HG02571 (cell line): ENCODE results near the gene IVD.
A peak's percentile ranks its signal among the peaks of the same experiment; 100 is the strongest.

Experiments used
- ATAC-seq: cut with Tn5 transposase; IDR thresholded peaks from one replicate; pipeline ENCODE4 v1.9.1; 2021; ENCODE audit warnings: mild to moderate bottlenecking, moderate library complexity; ENCODE audit not compliant: unreplicated experiment

IVD gene

DNA sequence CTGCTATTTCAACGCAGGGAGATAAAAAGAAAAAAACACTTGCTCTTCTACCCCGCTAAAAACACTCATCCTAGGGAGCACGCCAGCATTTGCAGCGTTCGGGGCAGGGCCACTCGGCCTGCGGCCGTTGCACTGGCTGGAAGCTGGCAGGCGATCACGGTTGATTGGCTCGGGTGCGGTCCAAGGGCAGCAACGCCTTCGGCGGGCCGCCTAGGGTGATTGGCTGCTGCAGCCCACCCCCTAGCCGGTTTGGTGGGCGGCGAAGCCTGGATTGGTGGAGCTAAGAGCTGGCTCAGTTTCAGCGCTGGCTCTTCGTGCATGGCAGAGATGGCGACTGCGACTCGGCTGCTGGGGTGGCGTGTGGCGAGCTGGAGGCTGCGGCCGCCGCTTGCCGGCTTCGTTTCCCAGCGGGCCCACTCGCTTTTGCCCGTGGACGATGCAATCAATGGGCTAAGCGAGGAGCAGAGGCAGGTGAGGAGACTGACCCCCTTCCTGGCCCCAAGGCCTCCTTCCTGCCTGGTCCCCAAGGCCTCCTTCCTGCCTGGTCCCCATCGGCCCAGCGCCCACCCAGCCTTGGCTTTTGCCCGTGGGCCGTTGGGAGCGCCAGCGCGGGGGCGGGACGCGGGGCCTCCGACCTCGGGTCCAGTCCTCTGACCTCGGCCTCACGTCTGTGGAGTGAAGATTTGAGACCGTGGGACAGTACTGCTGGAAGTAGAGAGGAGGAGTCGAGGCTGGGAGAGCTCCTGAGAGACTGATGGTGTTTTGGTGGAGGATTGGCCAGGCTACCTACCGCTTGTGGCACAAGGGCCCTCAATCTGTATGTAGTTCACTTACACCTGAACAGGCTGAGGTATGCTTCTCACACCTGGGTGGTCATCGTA is at the start of gene IVD:
TSS of gene IVD (plus strand) at position 295 of the 881 bp plus-strand sequence. CDS start at position 328, 33 bp downstream.
- ATAC-seq, result peak; percentile 68

DNA sequence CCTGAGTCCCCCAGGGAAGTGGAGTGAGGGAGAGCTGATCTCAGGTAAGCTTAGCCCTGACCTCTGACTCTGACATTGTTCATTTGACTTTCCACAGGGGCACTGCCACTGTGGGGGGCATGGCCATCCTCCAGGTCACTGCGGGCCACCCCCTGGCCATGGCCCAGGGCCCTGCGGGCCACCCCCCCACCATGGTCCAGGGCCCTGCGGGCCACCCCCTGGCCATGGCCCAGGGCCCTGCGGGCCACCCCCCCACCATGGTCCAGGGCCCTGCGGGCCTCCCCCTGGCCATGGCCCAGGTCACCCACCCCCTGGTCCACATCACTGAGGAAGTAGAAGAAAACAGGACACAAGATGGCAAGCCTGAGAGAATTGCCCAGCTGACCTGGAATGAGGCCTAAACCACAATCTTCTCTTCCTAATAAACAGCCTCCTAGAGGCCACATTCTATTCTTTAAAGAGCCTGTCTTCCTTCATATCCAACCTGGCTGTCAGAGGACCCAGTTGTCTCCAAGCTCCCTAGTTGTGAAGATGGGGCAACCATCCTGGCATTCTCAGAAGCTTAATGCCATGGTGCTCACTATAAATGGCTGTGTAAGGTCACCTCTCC is 49.5 kb upstream of the IVD start:
- no peak for ATAC-seq

GRCh38 chr15:40357246-40357645 is 48.3 kb upstream of the IVD start:
- no peak for ATAC-seq

DNA sequence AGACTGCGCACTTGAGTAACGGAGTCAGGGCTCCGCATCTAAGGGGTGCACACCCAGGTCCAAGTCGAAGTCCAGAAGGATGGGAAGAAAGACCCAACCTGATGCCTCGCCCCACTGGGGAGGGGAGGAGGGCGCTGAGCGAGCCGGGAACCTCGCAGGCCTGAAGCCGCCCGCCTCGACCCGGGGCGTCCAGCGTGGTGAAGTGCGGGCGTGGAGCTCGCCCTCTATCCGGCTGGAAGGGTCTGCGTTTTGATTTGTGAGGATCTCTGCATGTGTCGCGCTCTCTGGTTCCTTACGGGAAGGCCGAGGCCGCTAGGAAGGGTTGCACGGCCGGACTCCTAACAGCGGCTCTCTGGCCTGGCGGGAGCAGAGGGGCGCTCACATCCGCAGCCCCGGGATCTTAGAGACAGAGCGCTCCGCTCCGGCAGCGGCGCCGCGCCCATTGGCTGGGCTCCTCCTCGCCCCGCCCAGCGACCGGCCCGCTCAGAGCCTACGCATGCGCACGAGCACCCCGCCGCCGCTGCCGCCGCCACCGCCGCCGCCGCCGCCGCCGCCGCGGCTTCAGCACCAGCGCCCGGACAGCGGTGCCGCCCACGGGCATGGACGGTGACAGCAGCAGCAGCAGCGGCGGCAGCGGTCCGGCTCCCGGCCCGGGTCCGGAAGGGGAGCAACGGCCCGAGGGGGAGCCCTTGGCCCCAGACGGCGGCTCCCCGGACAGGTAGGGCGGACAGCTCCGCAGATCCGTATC is 47.7 kb upstream of the IVD start, which contains the start of gene DISP2:
TSS of gene DISP2 (plus strand) at position 497 of the 748 bp plus-strand sequence. CDS start at position 600, 103 bp downstream.
- peak; percentile 74 for ATAC-seq

GRCh38 chr15:40358471-40359353 is 46.9 kb upstream of the IVD start:
- no peak for ATAC-seq

DNA sequence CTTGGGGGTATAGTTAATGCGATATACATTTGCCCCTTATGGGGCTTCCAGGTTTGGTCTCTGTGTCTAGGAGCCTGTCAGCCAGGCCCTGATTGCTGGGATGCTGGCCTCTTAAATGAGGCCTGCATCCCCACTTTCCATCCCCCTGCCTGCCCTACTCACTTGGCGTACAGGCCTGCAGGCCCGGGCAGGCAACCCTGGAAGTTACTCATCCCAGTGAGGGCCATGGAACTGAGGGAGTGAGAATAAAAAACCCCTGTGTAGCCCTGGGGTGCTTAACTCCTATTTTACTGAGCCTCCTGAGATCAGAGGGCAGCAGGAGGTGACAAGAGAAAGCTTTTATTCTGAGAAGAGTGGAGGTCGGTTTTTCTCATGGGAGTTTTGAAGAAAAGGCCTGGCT is 45.6 kb upstream of the IVD start:
- ATAC-seq, result no peak

DNA sequence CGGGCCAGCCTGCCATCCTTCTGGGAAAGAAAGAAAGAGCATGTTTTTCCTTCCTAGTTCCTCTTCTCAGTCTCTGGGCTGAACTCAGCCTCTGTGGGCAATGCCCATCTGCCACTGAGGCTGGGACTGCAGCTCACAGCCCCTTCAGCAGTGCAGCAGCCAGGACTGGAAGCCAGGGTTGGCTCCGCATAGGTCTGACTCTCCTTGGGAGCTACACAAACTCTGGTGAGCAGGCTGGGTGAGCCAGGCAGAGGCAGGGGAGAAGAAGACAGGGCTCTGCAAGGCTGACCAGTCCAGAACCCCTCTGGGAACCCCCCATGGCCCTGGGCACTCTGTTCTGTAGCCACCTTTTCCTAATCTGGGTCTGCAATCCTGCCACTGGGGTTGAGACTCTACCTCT is 44.0 kb upstream of the IVD start:
- no peak for ATAC-seq

DNA sequence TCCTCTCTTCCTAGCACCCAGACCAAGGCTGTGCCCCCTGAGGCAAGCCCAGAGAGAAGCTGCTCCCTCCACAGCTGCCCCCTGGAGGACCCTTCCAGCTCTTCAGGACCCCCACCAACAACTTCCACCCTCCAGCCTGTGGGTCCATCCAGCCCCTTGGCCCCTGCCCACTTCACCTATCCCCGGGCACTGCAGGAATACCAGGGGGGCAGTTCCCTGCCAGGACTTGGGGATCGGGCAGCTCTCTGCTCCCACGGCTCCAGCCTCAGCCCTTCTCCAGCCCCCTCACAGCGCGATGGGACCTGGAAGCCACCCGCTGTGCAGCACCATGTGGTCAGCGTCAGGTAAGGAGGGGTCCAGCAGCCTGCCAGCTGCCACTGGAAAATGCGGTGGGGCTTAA is 42.0 kb upstream of the IVD start:
- no peak for ATAC-seq

GRCh38 chr15:40364251-40364650 is 41.3 kb upstream of the IVD start:
- ATAC-seq, result no peak

GRCh38 chr15:40365016-40365415 is 40.6 kb upstream of the IVD start:
- ATAC-seq, result no peak

DNA sequence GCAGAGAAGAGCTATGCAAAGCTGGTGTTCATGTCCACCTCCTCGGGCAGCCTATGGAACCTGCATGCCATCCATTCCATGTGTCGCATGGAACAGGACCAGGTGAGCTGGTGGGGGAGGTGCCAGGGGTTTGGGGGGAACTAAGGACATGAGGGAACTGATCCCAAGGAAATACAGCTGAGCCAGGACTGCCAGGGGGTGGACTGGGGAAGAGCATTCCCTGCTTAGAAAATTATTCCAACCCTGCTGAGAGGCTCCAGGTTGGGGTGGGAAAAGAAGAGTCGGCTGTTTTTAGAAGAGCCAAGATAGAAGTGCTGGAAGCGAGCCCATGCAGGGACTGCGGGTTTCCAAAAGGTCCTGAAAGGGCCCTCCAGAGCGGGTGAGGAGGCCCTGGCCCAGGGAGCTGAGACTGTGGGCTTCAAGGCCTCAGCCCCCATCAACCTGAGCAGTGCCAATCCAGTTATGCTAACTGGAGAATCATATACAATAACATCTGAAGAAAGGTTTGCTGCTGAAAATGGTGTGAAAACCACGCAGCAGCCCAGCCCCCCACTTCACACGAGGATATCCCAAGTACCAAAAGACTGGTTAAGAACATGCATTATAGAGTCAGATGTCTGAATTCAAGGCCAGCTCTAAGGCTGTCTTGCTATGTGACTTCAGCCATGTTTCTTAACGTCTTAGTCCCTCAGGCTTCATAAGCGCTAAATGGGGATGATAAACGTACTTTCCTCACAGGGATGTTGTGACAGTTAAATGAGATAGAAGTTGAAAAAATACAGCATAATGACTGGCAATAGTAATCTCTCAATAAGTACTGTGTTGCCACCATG is 39.8 kb upstream of the IVD start:
- no peak for ATAC-seq

- no peak for ATAC-seq
These were observed 38.9 kb upstream of the IVD start for GRCh38 chr15:40366457-40367370.

- ATAC-seq, result no peak
These were observed 38.3 kb upstream of the IVD start for GRCh38 chr15:40367371-40367685.

GRCh38 chr15:40367686-40368611 is 37.6 kb upstream of the IVD start:
- ATAC-seq, result no peak

- ATAC-seq, result no peak
These were observed 36.7 kb upstream of the IVD start for GRCh38 chr15:40368719-40369473.

GRCh38 chr15:40369474-40369869 is 36.1 kb upstream of the IVD start:
- ATAC-seq, result no peak

DNA sequence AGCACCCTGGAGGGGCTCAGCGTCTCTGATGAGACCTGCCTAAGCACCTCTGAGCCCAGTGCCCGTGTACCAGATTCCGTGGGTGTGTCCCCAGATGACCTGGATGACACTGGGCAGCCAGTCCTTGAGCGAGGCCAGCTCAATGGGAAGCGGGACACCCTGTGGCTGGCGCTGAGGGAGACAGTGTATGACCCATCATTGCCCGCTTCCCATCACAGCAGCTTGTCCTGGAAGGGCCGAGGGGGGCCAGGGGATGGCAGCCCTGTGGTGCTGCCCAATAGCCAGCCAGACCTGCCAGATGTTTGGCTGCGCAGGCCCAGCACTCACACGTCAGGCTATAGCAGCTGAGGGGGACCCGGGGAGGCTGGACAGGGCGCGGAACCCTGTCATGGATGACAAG is 35.6 kb upstream of the IVD start:
- no peak for ATAC-seq
